ENCODE measurements around the gene PRPF18.

DNA sequence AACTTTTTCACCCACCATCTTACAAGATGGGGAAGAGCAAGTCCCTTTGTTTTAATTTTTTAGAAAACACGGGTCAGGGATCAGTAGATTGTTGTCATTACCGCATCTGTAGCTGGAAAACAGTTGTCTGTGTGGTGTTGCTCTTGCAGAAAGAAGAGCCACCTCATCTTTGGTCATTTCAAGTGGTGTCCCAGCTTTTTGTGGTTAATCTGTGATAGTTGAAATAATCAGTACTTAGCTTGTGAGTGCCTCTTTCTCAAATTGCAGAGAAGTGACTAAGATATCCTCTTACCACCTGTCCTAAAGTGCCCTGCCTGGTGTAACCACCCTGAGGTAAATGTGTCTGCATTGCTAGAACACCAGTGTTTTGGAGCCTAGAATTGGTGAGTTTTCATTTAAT, 5.5 kb downstream of the PRPF18 start:
- no peak for TF ChIP-seq POLR2A (IDR thresholded peaks at IDR 0.05)
- TF ChIP-seq, protein P1, sequence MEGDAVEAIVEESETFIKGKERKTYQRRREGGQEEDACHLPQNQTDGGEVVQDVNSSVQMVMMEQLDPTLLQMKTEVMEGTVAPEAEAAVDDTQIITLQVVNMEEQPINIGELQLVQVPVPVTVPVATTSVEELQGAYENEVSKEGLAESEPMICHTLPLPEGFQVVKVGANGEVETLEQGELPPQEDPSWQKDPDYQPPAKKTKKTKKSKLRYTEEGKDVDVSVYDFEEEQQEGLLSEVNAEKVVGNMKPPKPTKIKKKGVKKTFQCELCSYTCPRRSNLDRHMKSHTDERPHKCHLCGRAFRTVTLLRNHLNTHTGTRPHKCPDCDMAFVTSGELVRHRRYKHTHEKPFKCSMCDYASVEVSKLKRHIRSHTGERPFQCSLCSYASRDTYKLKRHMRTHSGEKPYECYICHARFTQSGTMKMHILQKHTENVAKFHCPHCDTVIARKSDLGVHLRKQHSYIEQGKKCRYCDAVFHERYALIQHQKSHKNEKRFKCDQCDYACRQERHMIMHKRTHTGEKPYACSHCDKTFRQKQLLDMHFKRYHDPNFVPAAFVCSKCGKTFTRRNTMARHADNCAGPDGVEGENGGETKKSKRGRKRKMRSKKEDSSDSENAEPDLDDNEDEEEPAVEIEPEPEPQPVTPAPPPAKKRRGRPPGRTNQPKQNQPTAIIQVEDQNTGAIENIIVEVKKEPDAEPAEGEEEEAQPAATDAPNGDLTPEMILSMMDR (IDR thresholded peaks at IDR 0.05), result no peak
